NCI-H526 treated with DMSO at 0.1 percent for 48 hours (cell line): ENCODE results near the gene MAN2C1.
A peak's percentile ranks its signal among the peaks of the same experiment; 100 is the strongest.
"Not testable (repeated sequence)": the region's sequence is repeated elsewhere in the genome, so short reads cannot be mapped to it uniquely, and the experiment has no call there.

Experiments used
- DNase-seq: peaks from one replicate; lab custom pipeline; 2025; lab: John Stamatoyannopoulos, UW

The MAN2C1 gene

GRCh38 chr15:75367913-75368688 lies at the start of gene MAN2C1:
TSS of gene MAN2C1 (minus strand) at chr15:75368607. CDS start at chr15:75368583, 24 bp downstream.
- DNase-seq, result peak; percentile 93

GRCh38 chr15:75416584-75416983 lies 48.2 kb upstream of the MAN2C1 start:
- DNase-seq, result no peak

GRCh38 chr15:75410196-75410595 lies 41.8 kb upstream of the MAN2C1 start:
- no peak for DNase-seq

DNA sequence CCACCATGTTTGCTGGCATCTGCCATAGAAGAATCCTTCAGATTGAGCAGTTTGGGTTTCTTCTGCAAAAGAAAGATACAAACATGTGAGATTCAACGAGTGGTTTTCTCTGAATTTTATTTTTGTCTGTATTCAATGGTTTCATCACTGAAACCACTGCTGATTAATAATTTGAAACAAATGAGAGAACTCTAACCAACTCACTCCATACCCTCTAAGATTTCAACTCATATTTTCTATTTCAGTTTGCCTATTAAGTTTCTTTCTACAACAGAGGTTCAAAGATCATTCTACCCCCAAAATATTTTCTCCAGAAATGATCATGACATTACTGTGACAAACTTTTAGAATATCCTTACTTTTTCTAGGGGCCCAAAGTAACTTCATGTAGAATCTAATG lies 38.7 kb upstream of the MAN2C1 start:
- DNase-seq, result no peak

DNA sequence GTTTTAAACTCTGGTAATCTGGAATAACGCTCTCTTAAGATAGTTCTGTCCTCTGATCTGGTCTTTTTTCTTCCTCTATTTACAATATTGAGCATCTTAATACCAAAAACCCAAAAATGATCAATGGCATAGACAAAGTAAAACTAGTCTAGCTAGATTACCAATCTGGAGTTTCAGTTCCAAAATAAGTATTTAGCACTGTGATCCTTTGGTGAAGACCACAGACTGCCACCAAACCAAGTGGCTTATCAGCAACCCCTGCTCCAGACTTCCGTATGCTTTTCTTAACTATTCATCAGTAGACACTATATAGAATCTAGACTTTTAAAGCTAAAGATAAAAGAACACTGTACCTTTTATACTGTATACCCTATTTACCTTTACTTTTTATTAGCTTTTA lies 35.5 kb upstream of the MAN2C1 start:
- DNase-seq, result no peak

DNA sequence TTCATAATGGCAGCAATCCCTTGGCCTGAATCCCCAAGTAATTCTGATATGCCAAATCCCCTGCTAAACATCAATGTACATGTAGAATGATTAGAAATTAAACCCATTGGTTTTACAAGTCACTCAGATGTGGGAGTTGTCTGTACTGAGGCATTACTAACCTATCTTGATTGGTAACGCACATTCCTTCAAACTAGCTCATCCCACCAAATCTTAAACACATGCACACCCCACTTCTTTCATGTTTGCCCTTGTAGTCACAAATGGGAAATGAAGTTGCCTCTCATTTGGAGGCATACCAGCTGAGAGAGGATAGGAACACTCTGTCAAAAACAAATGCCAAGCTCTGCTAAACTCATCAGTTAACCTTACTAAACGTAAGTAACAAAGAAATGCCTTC lies 29.1 kb upstream of the MAN2C1 start:
- DNase-seq, result no peak

DNA sequence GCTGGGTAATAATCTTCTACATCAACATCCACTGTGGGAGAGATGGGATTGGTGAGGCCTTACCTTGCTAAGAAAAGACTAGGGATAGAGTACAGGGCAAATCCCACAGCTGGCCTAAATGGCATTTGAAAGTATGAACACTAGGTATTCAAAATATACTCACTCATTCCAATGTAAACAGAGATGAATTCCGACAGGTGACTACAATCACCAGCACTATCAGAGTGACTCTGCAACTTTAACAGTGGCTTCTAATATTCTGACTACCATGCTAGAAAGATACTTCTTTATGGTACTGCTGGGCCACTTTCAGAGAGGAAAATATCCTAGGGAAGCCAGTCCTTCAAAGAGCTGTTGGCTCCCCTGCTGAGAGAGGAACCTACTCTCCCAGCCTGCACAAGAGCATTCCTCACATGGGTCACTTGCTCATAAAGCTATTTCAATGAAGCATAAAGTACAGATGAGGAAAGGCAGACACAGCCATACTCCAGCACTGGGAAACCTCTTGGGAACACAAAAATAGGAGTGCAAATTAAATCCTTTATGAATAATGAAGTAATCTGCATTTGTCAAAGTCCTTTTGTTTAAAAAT lies 21.5 kb upstream of the MAN2C1 start:
- no peak for DNase-seq

GRCh38 chr15:75383986-75384385 lies 15.6 kb upstream of the MAN2C1 start:
- DNase-seq, result not testable (repeated sequence)

- DNase-seq, result no peak
Measured at GRCh38 chr15:75380773-75381172, 12.4 kb upstream of the MAN2C1 start.

DNA sequence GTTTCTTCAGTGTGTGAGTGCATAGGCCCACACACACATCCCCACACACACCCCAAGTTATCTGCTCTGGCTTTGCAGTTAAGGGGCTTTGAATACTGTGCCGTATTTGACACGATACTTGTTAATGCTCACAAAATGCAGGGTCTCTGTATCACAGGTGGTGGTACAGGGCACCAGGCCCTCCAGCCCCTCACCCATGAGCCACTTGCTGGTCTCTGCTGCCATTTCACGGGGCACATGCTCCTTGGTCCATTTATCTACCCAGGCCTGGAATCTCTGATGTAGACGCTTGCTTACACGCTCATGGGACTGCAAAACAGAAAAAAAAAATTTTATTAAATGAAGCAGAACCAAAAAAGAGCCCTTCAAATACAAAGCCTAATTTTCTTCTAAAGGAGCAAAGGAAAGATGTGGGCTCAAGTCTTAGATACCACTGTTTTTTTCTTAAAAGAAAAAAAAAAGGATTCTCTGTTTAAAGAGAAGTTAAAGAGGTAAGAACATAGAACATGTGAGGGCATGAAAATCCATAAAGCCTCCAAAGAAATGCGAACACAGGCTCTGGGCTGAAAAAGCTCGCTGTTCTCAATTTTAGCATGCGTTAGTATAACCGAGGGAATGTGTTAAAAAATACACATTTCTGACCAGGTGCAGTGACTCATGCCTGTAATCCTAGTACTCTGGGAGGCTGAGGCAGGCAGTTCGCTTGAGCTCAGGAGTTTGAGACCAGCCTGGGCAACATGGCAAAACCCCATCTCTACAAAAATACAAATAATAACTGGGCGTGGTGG lies 3.7 kb upstream of the MAN2C1 start:
- no peak for DNase-seq

DNA sequence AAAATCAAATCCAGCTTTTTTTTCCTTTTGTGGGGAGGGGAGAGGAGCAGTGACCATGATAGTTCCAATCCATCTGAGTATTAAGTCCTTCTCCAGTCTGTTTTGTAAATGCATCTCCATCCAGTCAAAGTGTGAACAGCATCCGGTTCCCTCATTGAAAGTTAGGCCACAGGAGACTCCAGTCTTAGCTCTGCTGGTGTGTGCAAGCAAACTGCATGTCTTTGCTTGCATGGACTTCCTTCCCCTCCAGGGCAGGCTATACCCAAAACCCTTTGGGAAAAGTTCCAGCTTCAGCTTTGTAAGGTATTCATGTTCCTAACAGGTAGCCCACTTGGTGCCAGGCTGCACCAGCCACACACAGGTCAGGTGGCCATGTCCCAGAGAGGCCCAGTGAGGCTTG lies 3.1 kb upstream of the MAN2C1 start:
- DNase-seq, result no peak

- DNase-seq, result no peak
Measured at GRCh38 chr15:75369897-75370581, 1.6 kb upstream of the MAN2C1 start.

- peak; percentile 49 for DNase-seq
Measured at GRCh38 chr15:75368689-75369239, 357 bp upstream of the MAN2C1 start.

DNA sequence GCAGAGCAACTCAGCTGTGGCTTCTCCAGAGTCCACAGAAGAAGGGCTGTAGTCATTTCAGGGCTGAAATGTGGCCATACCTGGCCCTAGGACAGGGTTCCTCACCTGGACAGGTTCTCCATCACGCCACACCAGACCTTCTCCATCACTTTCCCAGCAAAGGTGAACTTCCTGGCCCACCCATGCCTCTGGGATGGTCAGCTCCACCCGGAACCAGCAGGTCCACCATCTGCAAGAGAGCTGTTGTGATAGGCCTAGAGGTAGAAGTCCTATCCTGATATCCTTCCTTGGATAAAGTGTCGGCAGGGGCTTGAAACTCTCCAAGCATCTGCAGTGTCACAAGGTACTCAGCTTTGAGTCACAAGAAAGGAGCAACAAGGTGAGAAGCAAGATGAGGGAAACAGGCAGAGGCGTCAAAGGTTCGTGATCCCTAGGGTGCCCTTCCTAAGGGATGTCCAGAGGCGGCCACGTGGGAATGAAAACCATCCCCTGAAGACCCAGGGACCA lies 948 bp downstream of the MAN2C1 start:
- no peak for DNase-seq

DNA sequence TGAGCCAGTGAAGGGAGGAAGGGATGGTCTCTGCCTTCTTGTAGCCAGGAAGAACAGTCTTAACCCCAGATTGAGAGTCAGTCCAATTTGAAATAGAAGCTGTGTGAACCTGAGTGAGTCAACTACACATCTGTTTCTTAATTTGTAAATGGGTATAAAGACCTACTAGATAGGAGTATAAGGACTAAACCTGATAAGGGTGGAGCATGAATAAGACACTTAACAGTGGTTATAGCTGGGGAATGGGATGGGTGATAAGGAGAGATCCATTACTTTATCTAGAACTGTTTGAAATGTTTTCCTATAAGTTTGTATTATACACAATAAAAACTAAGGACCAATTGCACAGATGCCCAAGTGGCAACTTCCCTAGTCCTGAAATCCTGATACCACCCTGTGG lies 1.4 kb downstream of the MAN2C1 start:
- no peak for DNase-seq

GRCh38 chr15:75366163-75366562 lies 2.2 kb downstream of the MAN2C1 start:
- DNase-seq, result no peak

GRCh38 chr15:75364881-75365280 lies 3.5 kb downstream of the MAN2C1 start:
- no peak for DNase-seq

- no peak for DNase-seq
Measured at GRCh38 chr15:75363786-75364185, 4.6 kb downstream of the MAN2C1 start.

GRCh38 chr15:75362642-75363249 lies 5.7 kb downstream of the MAN2C1 start:
- DNase-seq, result no peak

DNA sequence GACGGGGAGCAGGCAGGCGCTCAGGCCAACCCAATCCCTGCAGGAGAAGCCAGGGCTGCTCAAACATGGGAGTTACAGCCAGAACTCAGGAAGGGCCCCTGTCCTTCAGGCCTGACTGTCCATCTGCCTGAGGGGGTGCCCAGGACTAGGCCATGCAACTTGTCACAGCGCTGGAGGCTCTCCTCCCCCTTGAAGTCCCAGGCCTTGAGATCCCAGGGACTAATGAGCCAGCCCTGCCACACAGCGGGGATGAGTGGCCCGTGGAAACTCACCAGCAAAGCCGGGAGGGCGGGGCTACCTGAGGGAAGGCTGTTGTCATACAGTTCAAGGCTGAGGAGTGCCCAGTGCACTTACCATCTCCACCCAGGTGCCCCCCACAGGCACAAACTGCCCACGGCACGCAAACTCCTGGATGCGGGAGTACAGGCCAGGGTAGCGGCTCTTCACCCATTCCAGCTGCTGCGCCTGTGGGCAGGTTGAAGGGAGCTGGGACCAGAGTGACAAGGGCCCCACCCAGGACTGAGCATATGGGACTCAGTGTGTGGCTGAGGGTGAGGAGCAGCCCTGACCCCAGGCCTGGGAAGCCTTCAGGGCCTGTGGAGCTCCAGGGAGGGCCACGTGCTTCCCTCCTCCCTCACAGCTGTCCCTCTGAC lies 6.3 kb downstream of the MAN2C1 start:
- DNase-seq, result no peak
